ENCODE results near the gene CCDC182. TPM values are rescaled to one million over a fixed set of nuclear protein-coding genes. Genes with fewer than 3 reads are reported as not detected.

The CCDC182 gene
- total and polyA plus RNA-seq, 2 donors from 2014 or later = not detected

- FAIRE-seq (no peak), DNase-seq (no peak)
- no peak overlapping the region for H3K4me3 ChIP-seq (ENCODE audit: low read length in 3 of 3)
- no peaks in the 10 kb centered on the region for H3K9me3 ChIP-seq (ENCODE audit: control insufficient read depth in 2 of 3, insufficient read depth in 1 of 3, low read length in 3 of 3)
- no peak for TF ChIP-seq CTCF (IDR thresholded peaks at IDR 0.05; ENCODE audit: borderline replicate concordance, extremely low read depth, insufficient read depth)
- no peaks in the 10 kb centered on the region for H3K36me3 ChIP-seq (ENCODE audit: control insufficient read depth in 2 of 3, insufficient read depth in 3 of 3, low read length in 3 of 3)
- H3K27me3 ChIP-seq (ENCODE audit: control insufficient read depth, insufficient read depth, low read length) = no peaks in the 10 kb centered on the region
- no peak overlapping the region for H3K9ac ChIP-seq (ENCODE audit: low read length in 3 of 3)
- H3K27ac ChIP-seq (ENCODE audit: low read depth in 2 of 2, low read length in 2 of 2) = no peak overlapping the region
- intact Hi-C loops (cut with DNase I) = no loop called here
- H3K4me1 ChIP-seq (ENCODE audit: control insufficient read depth in 2 of 3, insufficient read depth in 2 of 3, low read depth in 1 of 3, low read length in 3 of 3) = no peaks in the 10 kb centered on the region
Observed at GRCh38 chr17:57760046-57760445, 14.9 kb upstream of the CCDC182 start.

DNA sequence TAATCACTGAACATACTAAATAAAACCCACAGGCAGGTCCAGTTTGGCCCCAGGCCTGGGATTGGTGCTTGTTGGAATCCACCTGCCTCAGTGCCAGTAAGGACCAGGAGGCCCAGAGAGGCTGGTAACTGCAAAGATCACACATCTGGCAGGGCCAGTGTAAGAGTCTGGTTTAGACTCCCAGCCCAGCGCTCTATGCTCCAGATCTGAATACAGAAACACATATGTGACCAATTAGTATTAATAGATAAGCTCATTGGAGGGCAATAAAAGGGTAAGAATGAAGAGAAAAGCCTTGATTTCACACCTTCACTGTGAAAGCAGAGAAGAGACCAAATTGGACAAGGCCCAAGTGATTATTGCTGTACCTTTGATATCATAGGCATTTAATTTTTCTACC is 13.6 kb upstream of the CCDC182 start:
- H3K27me3 ChIP-seq (ENCODE audit: control insufficient read depth, insufficient read depth, low read length) = no peaks in the 10 kb centered on the region
- no peaks in the 10 kb centered on the region for H3K4me1 ChIP-seq (ENCODE audit: control insufficient read depth in 2 of 3, insufficient read depth in 2 of 3, low read depth in 1 of 3, low read length in 3 of 3)
- no peaks in the 10 kb centered on the region for H3K36me3 ChIP-seq (ENCODE audit: control insufficient read depth in 2 of 3, insufficient read depth in 3 of 3, low read length in 3 of 3)
- H3K9ac ChIP-seq (ENCODE audit: low read length in 3 of 3) = no peak overlapping the region
- intact Hi-C loops (cut with DNase I) = no loop called here
- no peak overlapping the region for H3K27ac ChIP-seq (ENCODE audit: low read depth in 2 of 2, low read length in 2 of 2)
- H3K9me3 ChIP-seq (ENCODE audit: control insufficient read depth in 2 of 3, insufficient read depth in 1 of 3, low read length in 3 of 3) = no peaks in the 10 kb centered on the region
- no peak for FAIRE-seq
- TF ChIP-seq CTCF (IDR thresholded peaks at IDR 0.05; ENCODE audit: borderline replicate concordance, extremely low read depth, insufficient read depth) = no peak
- DNase-seq = no peak
- H3K4me3 ChIP-seq (ENCODE audit: low read length in 3 of 3) = no peak overlapping the region

GRCh38 chr17:57757735-57758134 is 12.6 kb upstream of the CCDC182 start:
- no peaks in the 10 kb centered on the region for H3K27me3 ChIP-seq (ENCODE audit: control insufficient read depth, insufficient read depth, low read length)
- FAIRE-seq = no peak
- H3K36me3 ChIP-seq (ENCODE audit: control insufficient read depth in 2 of 3, insufficient read depth in 3 of 3, low read length in 3 of 3) = no peaks in the 10 kb centered on the region
- H3K4me1 ChIP-seq (ENCODE audit: control insufficient read depth in 2 of 3, insufficient read depth in 2 of 3, low read depth in 1 of 3, low read length in 3 of 3) = no peaks in the 10 kb centered on the region
- intact Hi-C loops (cut with DNase I) = no loop called here
- TF ChIP-seq CTCF (IDR thresholded peaks at IDR 0.05; ENCODE audit: borderline replicate concordance, extremely low read depth, insufficient read depth) = no peak
- H3K27ac ChIP-seq (ENCODE audit: low read depth in 2 of 2, low read length in 2 of 2) = no peak overlapping the region
- no peak overlapping the region for H3K4me3 ChIP-seq (ENCODE audit: low read length in 3 of 3)
- H3K9me3 ChIP-seq (ENCODE audit: control insufficient read depth in 2 of 3, insufficient read depth in 1 of 3, low read length in 3 of 3) = no peaks in the 10 kb centered on the region
- DNase-seq = no peak
- no peak overlapping the region for H3K9ac ChIP-seq (ENCODE audit: low read length in 3 of 3)

GRCh38 chr17:57756951-57757350 is 11.9 kb upstream of the CCDC182 start:
- FAIRE-seq (no peak), DNase-seq (peak in 4 of 5 donors; percentile 43 to 68 (median 61))
- TF ChIP-seq CTCF (IDR thresholded peaks at IDR 0.05; ENCODE audit: borderline replicate concordance, extremely low read depth, insufficient read depth) = no peak
- no peaks in the 10 kb centered on the region for H3K36me3 ChIP-seq (ENCODE audit: control insufficient read depth in 2 of 3, insufficient read depth in 3 of 3, low read length in 3 of 3)
- intact Hi-C loops (cut with DNase I) = no loop called here
- no peaks in the 10 kb centered on the region for H3K27me3 ChIP-seq (ENCODE audit: control insufficient read depth, insufficient read depth, low read length)
- H3K9ac ChIP-seq (ENCODE audit: low read length in 3 of 3) = no peak overlapping the region
- H3K27ac ChIP-seq (ENCODE audit: low read depth in 2 of 2, low read length in 2 of 2) = no peak overlapping the region
- H3K4me1 ChIP-seq (ENCODE audit: control insufficient read depth in 2 of 3, insufficient read depth in 2 of 3, low read depth in 1 of 3, low read length in 3 of 3) = no peaks in the 10 kb centered on the region
- H3K4me3 ChIP-seq (ENCODE audit: low read length in 3 of 3) = no peak overlapping the region
- no peaks in the 10 kb centered on the region for H3K9me3 ChIP-seq (ENCODE audit: control insufficient read depth in 2 of 3, insufficient read depth in 1 of 3, low read length in 3 of 3)
